Measurements from ENCODE around the gene KCNS1.
"Not testable (repeated sequence)": the region's sequence is repeated elsewhere in the genome, so short reads cannot be mapped to it uniquely, and the experiment has no call there.

KCNS1 gene

GRCh38 chr20:45073221-45073620 is 27.7 kb downstream of the KCNS1 start:
- DNase-seq (ENCODE audit: low read depth) = no peak

DNA sequence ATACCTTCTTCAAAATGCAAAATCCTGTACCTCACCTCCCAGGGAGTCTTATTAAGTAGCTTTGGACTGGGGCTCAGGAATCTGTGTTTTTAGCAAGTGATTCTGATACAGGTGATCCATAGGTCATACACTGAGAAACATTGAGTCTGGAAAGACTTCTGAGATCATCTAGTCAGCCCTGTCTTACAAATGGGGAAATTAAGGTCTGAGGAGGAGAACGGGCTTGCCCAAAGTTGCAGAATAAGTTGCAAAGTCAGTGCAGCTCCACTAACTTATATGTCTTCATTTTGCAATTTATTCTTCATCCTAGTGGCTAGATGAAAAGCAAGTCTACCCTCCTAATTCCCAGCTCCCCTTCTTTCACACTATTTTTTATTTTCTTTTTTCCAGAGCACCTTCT is 28.9 kb downstream of the KCNS1 start:
- DNase-seq (ENCODE audit: low read depth) = no peak

DNA sequence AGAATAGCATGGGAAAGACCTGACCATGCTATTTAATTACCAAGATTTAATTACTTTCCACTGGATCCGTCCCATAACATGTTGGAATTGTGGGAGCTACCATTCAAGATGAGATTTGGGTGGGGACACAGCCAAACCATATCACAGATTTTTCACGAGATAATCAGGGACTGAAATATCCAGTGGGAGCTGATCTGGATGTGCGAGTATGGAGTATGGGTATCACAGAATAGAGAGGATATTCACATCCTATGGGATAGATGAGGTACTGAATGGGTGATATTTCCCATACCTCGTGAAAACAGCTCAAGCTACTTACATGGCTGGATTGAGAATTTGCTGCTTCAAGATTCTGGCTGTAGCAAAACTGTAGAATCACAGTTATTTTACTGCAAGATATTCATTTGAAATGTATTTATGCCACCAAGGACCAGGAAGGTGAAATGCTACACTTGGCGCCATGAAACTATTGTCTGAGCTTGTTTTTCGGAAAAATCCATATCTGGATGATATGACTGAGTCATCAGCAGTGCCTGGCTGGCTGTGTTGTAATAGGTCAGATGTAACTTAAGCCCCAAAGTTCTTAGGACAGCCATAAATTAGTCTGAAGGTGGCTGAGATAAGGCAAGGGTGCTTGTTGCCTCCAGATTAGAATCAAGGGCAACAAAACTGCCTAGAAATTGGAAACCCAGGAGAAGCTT is 29.8 kb downstream of the KCNS1 start:
- no peak for DNase-seq (ENCODE audit: low read depth)

DNA sequence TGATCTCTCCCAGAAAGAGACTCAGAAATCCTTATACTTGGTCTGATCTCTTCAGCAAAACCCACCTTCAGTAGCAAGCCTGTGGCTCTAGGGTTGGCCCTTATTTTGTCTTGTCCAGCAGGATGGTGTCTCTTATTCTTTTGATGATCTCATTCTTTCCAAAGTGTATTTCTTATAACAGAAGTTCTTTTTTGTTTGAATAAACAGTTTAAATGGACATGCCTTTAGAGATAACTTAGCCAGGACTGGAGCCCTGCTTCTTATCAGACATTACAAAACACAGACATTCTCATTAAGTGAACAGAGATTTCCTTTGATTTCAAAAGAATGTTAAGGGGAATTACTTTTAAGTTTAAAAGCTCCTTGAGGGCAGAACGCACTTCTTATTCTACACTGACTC is 31.7 kb downstream of the KCNS1 start:
- DNase-seq (ENCODE audit: low read depth) = no peak

DNA sequence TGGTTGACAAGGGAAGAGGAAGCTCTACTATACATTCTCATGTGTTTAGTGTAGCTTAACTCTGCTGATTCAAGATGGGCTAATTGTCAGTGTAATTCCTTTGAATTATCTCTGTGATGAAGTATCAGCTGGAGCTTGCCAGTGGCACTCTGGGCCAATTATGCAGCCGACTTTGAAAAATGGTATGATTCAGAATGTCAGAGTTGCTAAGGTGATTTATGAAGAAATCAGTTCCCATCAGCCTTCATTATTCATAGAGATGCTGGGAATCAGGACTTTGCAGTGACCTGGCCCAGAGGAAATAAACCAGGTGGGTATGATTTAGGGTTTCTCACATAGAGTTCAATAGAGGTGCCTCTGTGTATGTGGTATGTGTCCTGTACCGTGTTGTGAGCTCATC is 33.4 kb downstream of the KCNS1 start:
- no peak for DNase-seq (ENCODE audit: low read depth)

DNA sequence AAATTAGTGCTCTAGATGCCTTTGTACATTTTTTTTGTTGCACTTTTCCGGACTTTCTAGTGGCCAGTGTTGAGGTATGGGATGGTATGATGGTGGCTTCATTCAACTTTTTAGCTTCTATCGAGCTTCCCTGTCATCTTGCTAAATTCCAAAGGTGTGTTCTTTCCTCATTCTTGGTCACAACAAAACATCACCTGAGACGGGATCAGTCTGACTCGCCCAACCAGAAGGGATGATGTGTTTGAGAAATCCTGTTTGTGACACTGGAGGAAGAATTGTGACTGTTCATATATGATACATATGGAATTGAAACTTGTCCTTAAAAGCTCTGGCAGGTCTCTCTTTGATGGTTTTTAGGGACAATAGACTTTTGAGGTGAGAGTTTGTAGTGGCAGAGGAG is 33.8 kb downstream of the KCNS1 start:
- DNase-seq (ENCODE audit: low read depth) = no peak

DNA sequence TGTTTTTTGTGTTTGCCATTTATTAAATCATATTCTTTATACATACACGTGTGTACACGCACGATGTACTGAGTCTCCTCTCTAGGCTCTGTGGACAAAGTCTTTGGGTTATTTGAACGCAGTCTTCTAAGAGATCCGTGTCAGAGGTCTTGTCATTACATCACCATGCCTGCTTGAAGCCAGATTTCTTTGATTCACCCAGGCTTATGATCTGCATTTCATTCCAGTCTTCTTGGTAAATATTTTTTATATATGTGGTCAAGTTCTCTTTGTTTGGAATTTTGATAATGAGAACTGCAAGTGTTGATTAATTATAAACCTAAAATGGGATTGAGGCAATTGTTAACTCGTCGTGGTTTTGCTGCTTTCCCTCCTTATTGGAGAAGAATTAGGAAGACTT is 34.6 kb downstream of the KCNS1 start:
- no peak for DNase-seq (ENCODE audit: low read depth)

GRCh38 chr20:45064812-45065211 is 36.1 kb downstream of the KCNS1 start:
- DNase-seq (ENCODE audit: low read depth) = no peak

- DNase-seq (ENCODE audit: low read depth) = not testable (repeated sequence)
Measured at GRCh38 chr20:45063107-45063506, 37.8 kb downstream of the KCNS1 start.

DNA sequence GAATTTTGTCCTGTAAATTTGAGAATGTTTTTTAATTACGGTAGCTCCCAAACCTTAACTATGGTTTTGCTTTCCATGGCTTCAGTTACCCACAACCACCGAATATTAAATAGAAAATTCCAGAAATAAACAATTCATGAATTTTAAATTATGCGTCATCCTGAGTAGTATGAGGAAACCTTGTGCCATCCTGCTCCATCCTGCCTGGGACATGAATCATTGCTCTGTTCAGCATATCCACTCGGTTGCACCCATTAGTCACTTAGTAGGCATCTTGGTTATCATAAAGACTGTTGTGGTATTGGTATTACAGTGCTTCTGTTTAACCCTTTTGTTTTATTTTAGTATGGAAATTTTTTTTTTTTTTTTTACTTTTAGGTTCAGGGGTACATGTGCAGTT is 39.7 kb downstream of the KCNS1 start:
- DNase-seq (ENCODE audit: low read depth) = no peak

DNA sequence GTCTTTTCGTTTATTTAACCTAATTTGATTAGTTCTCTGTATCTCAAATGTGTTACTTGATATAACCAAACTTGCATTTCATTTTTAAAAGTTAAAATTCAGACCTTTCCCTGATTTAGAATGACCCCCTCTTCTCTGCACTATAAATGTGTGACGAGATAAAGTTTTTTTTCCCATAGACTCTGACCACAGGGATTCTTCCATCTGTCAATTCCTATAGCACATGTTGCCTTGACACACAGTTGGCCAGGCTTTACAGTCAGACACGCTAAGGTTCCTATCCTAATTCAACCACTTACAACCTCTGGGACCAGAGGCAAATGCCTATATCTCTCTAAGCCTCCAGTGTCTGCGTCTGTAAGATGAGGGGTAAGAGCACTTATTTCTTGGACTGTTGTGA is 40.6 kb downstream of the KCNS1 start:
- no peak for DNase-seq (ENCODE audit: low read depth)

GRCh38 chr20:45059022-45059728 is 41.8 kb downstream of the KCNS1 start:
- DNase-seq (ENCODE audit: low read depth) = no peak

DNA sequence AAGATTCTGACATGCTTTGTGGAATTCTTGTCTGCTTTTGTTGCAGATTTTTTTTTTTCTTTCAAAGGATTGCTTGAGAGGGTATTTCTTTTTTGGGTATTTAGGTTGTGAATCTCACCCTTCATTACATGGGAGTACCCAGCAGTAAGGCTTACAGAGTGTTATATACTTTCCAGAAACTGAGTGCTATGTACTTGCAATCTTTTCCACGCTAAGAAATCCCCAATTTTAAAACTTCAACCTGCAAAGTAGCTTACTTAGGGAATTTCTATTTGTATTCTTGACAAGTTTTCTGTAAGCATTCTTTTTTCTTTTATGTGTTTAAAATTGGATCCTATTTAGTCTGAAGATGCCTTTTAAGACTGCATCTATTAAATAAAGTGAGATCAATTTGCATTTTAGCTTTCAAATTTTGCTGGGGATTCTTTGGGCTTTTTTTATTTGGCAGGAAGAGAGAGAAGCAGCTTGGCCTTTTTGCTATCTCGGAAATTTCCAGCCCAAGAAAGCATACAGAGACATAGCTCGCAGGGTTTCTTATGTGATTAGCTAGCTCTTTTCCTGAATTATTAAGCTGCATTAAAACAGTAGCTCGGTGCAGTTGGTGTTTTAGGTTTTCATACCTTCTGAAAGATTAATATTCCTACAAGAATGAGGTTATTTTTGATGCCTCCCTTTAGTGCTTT is 42.6 kb downstream of the KCNS1 start:
- DNase-seq (ENCODE audit: low read depth) = no peak

DNA sequence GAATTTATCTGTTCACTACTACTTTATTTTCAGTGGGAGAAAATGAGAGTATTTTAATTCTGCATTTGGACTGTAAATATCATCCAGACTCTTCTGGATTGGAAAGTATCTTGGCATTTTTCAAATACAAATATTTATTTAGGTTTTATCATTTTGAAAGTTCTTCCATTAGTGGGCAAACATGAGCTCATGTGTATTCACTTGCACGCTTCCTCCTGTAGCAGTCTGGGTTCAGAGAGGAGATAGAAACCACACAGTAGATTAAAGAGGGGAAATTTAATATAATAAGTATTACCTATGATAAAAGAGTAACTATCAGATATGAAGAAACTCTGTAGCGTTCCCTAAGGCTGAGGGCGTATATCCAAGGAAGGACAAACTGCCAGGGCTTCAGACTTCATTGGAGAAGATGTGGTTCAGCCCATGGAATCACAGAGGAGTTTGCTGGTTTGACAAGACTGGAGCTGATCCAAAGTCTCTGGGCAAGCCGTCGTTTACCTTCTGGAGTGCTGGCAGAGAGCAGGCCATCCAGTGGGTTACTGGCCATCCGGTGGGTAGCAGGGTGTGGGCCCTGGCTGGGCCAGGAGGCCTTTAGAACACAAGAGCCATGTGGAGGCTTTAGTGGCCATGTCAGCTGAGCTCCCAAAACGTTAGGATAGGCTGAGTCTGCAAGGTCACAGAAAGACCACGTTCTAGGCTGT is 44.3 kb downstream of the KCNS1 start:
- DNase-seq (ENCODE audit: low read depth) = no peak

- DNase-seq (ENCODE audit: low read depth) = no peak
Measured at GRCh38 chr20:45055056-45055455, 45.9 kb downstream of the KCNS1 start.

- no peak for DNase-seq (ENCODE audit: low read depth)
Measured at GRCh38 chr20:45053430-45054351, 47.2 kb downstream of the KCNS1 start.

GRCh38 chr20:45052698-45053429 is 48.1 kb downstream of the KCNS1 start:
- no peak for DNase-seq (ENCODE audit: low read depth)

DNA sequence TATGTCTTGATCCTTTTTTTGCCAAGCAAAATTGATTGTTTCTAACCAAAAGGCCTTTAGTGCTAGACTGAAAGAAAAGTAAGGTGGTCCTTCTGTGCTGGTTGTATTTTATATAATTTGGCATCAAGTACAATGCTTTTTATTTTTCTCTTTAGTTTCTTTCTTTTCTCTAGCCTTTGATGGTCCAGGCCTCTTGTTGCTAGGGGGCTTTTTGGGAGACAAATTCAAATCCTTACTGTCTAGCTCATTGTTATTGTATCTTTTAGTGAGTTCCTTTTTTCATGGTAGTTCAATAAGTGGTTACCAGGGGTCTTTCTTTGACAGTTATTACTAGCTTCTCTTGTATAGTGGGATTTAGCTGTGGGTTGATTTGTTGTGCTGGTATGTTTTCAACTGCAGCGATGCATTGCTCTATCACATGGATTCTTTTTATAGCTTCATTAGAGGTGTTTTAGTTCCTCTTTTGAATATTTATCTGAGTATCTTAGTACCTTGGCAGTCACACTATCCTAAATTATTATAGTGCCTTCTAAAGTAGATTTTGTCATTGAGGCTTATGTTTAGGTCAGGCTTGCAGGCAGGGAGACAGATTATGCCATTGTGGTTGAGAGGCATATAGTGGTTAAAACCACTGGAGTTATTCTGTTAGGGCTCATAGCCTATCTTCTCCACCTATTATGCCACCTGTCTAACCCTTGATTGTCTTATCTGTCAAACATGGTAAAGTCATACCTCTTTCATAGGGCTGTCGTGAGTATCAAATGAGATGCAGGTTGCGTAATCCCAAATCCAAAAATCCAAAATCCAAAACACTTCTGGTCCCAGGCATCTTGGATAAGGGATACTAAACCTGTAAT is 49.5 kb downstream of the KCNS1 start:
- no peak for DNase-seq (ENCODE audit: low read depth)

- DNase-seq (ENCODE audit: low read depth) = no peak
Measured at GRCh38 chr20:45049904-45050471, 50.9 kb downstream of the KCNS1 start.

DNA sequence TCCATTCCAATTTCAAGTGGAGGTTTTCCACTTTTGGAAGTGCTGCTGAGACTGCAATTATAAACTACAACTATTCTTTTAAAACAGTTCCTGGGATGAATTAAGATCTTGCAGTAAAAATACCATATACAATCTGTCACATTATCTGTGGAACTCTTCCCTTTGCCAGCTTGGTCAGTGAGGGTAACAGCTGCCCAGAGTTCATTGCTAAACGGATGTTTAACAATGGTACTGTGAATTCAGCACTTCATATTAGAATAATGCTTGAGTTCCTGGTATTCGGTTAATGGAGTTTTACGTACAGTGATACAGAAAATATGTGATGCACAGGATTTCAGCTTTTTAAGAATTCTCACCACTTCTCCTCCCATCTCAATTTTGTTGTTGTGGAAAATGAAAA is 51.5 kb downstream of the KCNS1 start:
- no peak for DNase-seq (ENCODE audit: low read depth)

Measured in activated T-cell treated with anti-CD3 and anti-CD28 coated beads for 48 hours (primary cell).